SU-DHL-6 (cell line): ENCODE results near the gene RMND5B.

Experiments used
- CTCF ChIP-seq: fragments of 200-600 bp; sonication (generic); IDR thresholded peaks from one replicate; pipeline ENCODE4 v1.5.1; 2017; ENCODE audit warnings: antibody characterized with exemption, mild to moderate bottlenecking, low read length, moderate library complexity; ENCODE audit not compliant: insufficient read depth, poor library complexity, severe bottlenecking
- EZH2phosphoT487 ChIP-seq: fragments of 200-600 bp; sonication (generic), shearing (Covaris generic); conservative IDR thresholded peaks from 2 replicates; pipeline ENCODE4 v1.6.1; 2018; ENCODE audit warnings: mild to moderate bottlenecking, antibody characterized with exemption, low read length, moderate library complexity, mixed read lengths

- no peak for TF ChIP-seq CTCF
- TF ChIP-seq EZH2phosphoT487: no peak
These were observed 707 bp downstream of the RMND5B start for GRCh38 chr5:178131446-178131996.
